ENCODE results near the gene STK24. TPM values are rescaled to one million over a fixed set of nuclear protein-coding genes. Genes with fewer than 3 reads are reported as not detected.
"Not testable (repeated sequence)": the region's sequence is repeated elsewhere in the genome, so short reads cannot be mapped to it uniquely, and the experiment has no call there.

The STK24 gene
- total RNA-seq, 4 donors from 2014 or later = 29.7 to 73.5 (median 62.6) TPM

DNA sequence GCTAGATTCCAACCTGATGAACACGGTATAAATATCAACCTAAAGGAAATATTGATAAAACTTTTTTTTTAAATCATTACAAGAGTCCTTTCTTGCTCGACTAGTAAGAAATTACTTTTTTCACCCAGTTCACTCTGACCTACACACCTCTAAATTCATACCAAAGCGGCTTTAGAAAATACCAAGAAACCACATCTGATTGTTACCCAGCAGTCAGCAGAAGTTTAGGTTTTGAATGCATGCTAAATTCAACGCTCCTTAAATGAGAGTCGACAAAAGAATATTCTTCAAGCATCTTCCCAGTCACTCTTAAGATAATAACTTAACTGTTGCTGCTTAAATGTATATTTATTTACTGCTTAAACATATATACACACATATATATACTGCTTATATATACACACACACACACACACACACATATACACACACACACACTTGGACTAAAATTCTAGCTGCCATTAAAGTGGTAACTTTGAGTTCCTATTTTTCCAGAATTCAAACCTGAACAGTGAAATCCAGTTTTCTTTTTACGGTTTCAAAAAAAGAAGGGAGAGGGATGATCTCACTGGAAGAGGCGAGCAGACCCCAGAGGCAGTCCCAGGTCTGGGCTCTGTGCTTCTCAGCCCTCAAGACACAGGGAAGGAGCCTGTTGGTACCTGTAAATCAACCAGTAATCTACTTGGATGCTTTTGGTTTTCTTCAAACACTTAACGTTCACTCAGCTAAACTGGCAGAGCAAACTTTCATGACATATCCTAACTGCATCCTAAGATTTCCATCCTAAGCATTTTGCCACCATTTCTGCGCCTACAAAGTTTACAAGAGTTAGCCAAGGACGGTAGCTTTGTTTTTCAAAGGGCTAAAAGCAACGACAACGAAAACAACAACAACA lies 1.7 kb downstream of the STK24 start:
- no peaks in the 10 kb centered on the region for H3K36me3 ChIP-seq
- H3K9me3 ChIP-seq = no peaks in the 10 kb centered on the region
- no peak for DNase-seq
- peaks cover 0 to 4% of the 10 kb centered on the region in 2 donors for H3K4me1 ChIP-seq
- intact Hi-C loops (cut with DNase I; ENCODE audit: low total_unique reads) = no loop called here
- no peak for TF ChIP-seq POLR2A (IDR thresholded peaks at IDR 0.05)
- TF ChIP-seq, protein P1, sequence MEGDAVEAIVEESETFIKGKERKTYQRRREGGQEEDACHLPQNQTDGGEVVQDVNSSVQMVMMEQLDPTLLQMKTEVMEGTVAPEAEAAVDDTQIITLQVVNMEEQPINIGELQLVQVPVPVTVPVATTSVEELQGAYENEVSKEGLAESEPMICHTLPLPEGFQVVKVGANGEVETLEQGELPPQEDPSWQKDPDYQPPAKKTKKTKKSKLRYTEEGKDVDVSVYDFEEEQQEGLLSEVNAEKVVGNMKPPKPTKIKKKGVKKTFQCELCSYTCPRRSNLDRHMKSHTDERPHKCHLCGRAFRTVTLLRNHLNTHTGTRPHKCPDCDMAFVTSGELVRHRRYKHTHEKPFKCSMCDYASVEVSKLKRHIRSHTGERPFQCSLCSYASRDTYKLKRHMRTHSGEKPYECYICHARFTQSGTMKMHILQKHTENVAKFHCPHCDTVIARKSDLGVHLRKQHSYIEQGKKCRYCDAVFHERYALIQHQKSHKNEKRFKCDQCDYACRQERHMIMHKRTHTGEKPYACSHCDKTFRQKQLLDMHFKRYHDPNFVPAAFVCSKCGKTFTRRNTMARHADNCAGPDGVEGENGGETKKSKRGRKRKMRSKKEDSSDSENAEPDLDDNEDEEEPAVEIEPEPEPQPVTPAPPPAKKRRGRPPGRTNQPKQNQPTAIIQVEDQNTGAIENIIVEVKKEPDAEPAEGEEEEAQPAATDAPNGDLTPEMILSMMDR (IDR thresholded peaks at IDR 0.05) = no peak
- H3K4me3 ChIP-seq = peak overlapping the region; percentile 86 to 87
- H3K27me3 ChIP-seq = no peaks in the 10 kb centered on the region
- H3K27ac ChIP-seq = peak overlapping the region; percentile 96 to 99

DNA sequence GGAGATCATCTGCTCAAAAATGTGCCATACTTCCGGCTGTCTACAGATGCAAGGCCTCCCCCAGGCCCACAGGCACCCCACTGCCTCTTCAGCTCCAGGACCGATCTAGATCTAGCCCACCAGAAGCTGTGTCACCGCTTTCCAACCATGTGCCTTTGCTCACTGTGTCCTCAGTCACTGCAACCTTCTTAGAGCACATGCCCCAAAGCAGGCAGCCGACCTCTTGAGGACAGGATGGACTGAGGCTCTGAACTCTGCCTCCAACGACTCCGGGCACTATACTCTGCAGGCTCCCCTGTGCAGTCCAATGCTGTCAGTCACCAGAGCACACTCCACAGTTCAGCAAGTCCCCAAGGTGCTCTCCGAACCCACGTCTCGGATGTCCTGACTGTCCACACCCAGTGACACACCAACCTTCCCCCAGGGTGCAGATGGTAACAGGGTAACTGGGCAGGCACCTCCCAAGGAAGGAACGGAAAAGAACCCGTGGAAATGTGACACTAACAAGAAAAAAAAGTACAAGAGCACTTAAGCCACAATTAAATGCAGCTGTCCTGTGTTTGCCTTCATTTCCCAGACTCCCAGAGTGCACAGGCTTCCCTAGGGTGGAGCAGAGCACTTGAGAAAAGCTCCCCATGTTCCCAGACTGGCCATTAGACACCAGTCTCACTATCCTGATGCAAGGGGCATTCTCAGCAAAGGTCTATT lies 4.8 kb downstream of the STK24 start:
- Histone ChIP-seq H3K27me3 (no peaks in the 10 kb centered on the region), H3K27ac (peak overlapping the region; percentile 35 to 79), H3K36me3 (no peaks in the 10 kb centered on the region), H3K4me1 (peaks cover 0 to 4% of the 10 kb centered on the region in 2 donors), H3K4me3 (no peak overlapping the region), H3K9me3 (no peaks in the 10 kb centered on the region)
- no peak for DNase-seq
- intact Hi-C loops (cut with DNase I; ENCODE audit: low total_unique reads) = loop anchor here (5.0 kb wide), 1 partner anchor 125 kb away; no protein-coding TSS in a partner anchor
- TF ChIP-seq, protein P1 (IDR thresholded peaks at IDR 0.05) = no peak
- TF ChIP-seq POLR2A (IDR thresholded peaks at IDR 0.05) = no peak

DNA sequence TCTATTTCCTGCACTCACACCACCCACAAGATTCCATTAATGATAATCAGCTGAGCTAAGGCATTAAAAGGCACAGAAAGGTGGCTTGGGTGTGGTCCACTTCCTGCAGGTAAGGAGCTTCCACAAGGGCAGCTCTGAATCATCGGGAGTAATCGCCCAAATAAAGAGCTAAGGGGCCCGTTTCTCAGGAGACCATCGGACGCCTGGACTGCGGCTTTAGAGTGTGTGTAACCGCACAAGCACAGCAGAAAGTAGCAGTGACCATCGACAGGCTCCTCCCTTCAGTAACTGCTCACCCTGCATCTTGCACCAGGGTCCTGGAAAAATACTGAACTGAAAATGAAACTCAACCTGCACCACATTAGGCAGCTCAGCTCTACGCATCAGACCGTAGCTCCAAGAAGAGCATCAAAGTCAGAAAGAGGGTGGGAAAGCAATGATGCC lies 6.0 kb downstream of the STK24 start:
- peak; percentile 34 to 35 for DNase-seq
- TF ChIP-seq, protein P1 (IDR thresholded peaks at IDR 0.05) = no peak
- TF ChIP-seq POLR2A (IDR thresholded peaks at IDR 0.05) = no peak
- Histone ChIP-seq H3K36me3 (no peaks in the 10 kb centered on the region), H3K27me3 (no peaks in the 10 kb centered on the region), H3K9me3 (no peaks in the 10 kb centered on the region), H3K27ac (peak overlapping the region; percentile 35 to 79), H3K4me1 (peaks cover 4% of the 10 kb centered on the region in 2 donors), H3K4me3 (peak overlapping the region in 1 of 2 donors; percentile 7)
- intact Hi-C loops (cut with DNase I; ENCODE audit: low total_unique reads) = loop anchor here (5.0 kb wide), 1 partner anchor 124 kb away; no protein-coding TSS in a partner anchor

DNA sequence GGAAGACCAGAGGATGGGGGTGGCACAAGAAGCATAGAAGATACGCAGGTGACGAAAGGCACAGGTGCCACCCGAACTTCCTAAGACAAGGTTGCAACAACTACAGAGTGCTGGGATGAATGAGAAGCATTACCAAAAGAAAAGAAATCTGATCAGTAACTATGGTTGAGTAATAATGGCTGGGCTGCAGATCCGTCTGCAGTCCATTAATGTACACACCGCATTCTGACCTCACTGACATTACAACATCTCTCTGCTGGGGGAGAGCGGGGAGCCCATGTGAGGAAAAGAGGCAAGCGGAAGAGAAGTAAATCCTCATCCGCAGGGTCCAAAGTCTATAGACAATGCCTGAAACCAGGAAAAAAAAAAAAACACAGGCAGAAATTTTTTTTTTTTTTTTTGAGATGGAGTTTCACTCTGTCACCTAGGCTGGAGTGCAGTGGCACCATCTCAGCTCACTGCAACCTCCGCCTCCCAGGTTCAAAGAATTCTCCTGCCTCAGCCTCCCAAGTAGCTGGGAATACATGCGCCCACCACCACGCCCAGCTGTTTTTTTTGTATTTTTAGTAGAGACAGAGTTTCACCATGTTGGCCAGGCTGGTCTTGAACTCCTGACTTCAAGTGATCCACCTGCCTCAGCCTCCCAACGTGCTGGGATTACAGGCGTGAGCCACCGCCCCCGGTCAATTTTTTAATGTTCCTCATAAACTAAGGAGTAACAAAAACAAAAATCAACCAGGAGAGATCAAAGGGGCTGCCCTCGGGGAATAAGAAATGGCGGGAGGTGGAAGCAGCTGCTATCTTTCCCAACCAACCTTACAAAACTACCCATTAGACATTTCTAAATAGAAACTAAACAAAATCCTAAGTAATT lies 7.2 kb downstream of the STK24 start:
- DNase-seq = peak; percentile 39 to 54
- not testable (repeated sequence) for H3K4me3 ChIP-seq, H3K36me3 ChIP-seq, H3K27me3 ChIP-seq, H3K9me3 ChIP-seq
- Histone ChIP-seq H3K4me1 (peaks cover 4 to 14% of the 10 kb centered on the region in 2 donors), H3K27ac (peak overlapping the region; percentile 35 to 79)
- intact Hi-C loops (cut with DNase I; ENCODE audit: low total_unique reads) = loop anchor here (5.0 kb wide), 1 partner anchor 122 kb away; no protein-coding TSS in a partner anchor

DNA sequence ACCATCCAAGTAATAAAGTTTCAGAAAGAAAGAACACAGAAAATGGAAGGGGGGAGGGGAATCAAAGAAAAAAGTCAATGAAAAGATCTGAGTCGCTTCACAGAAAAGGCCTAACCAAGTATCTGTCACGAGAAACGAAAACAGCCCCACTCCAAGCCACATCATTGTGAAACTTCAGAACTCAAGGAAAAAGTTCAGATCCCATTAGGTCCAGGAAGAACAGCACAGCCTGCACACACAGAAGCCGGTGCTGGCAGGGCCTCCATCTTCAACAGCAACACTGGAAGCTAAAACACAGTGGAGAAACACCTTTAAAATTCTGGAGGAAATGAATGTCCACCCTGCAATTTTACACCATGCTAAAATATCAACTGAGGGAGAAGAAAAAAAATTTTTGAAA lies 8.0 kb downstream of the STK24 start:
- Histone ChIP-seq H3K9me3 (no peaks in the 10 kb centered on the region), H3K36me3 (no peaks in the 10 kb centered on the region), H3K4me3 (no peak overlapping the region), H3K27me3 (no peaks in the 10 kb centered on the region), H3K27ac (no peak overlapping the region), H3K4me1 (peaks cover 2 to 16% of the 10 kb centered on the region in 2 donors)
- no peak for TF ChIP-seq POLR2A (IDR thresholded peaks at IDR 0.05)
- TF ChIP-seq, protein P1 (IDR thresholded peaks at IDR 0.05) = no peak
- DNase-seq = no peak
- intact Hi-C loops (cut with DNase I; ENCODE audit: low total_unique reads) = no loop called here
